ENCODE data around the gene NBPF11. TPM values are rescaled to one million over a fixed set of nuclear protein-coding genes. Genes with fewer than 3 reads are reported as not detected.
"Not testable (repeated sequence)": the region's sequence is repeated elsewhere in the genome, so short reads cannot be mapped to it uniquely, and the experiment has no call there.

The NBPF11 gene
- total and polyA plus RNA-seq, 11 donors = 1.9 to 5.8 (median 2.6) TPM

DNA sequence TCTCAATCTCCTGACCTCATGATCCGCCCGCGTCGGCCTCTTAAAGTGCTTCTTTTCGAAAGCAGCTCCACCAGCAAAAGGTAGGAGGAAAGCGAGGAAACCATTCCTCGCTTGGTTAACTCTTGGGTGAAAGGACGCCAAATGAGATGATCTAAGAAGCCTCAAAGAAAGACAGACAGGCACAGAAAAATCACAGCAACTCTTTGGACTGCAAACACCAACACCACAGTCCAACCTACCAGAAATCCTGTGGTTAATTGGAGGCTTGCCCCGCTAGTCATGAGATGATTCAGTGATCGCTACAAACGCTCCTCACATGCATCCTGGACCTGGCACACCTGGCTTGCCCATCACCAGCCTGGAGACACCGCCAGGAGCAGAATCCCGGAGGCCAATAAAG is 1.1 kb downstream of the NBPF11 start:
- H3K4me1 ChIP-seq; H3K9me3 ChIP-seq; DNase-seq; H3K27me3 ChIP-seq; intact Hi-C loops (cut with DNase I); ATAC-seq; H3K36me3 ChIP-seq: not testable (repeated sequence)
- Histone ChIP-seq H3K4me3 (peak overlapping the region in 11 of 12 donors; percentile 59 to 97 (median 80)), H3K27ac (peak overlapping the region in 2 of 12 donors; percentile 78 to 84)
- WGBS, 4 donors = 24 to 40% (median 33%) methylated on average over 9 to 13 of the region's 13 CpGs

DNA sequence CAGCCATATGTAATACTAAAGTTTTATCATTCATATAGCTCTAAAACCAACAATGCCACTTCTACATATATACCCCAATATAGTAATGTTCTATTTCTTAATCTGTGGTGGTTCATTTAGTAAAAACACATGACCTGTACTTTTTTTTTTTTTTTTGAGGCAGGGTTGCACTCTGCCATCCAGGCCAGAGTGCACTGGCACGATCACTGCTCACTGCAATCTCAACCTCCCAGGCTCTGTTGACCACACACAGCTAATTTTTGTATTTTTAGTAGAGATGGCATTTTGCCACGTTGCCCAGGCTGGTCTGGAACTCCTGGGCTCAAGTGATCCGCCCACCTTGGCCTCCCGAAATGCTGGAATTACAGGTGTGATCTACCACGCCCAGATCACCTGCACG is 2.1 kb downstream of the NBPF11 start:
- DNase-seq; H3K4me1 ChIP-seq; H3K27me3 ChIP-seq; ATAC-seq; H3K27ac ChIP-seq; H3K36me3 ChIP-seq; H3K9me3 ChIP-seq; H3K4me3 ChIP-seq; intact Hi-C loops (cut with DNase I): not testable (repeated sequence)
- 30 to 72% (median 64%) methylated on average over 1 to 3 of the region's 6 CpGs for WGBS, 4 donors

DNA sequence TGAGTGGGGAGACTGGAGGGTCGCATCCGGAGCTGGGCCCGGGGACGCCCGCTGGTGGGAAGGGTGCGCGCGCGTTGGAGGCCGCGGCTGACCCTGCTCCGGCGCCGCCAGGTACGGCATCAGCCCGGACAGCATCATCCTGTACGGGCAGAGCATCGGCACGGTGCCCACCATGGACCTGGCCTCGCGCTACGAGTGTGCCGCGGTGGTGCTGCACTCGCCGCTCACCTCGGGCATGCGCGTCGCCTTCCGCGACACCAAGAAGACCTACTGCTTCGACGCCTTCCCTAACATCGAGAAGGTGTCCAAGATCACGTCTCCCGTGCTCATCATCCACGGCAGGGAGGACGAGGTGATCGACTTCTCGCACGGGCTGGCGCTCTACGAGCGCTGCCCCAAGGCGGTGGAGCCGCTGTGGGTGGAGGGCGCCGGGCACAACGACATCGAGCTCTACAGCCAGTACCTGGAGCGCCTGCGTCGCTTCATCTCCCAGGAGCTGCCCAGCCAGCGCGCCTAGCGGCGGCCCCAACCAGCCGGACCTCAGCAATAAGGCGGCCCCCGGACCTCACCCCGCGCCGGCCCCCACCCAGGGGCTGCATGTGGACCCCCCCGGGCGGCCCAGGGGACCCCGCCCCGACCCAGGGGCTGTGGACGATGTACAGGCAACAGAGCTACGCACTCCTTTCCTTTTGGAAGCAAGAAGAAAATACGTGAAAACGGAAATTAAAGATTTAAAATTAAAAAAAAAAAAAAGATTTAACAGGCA is 2.8 kb downstream of the NBPF11 start:
- DNase-seq; H3K4me1 ChIP-seq; intact Hi-C loops (cut with DNase I); H3K9me3 ChIP-seq; H3K4me3 ChIP-seq; H3K27me3 ChIP-seq; ATAC-seq; H3K36me3 ChIP-seq; H3K27ac ChIP-seq: not testable (repeated sequence)
- 88 to 95% (median 88%) methylated on average over 41 to 65 of the region's 72 CpGs for WGBS, 4 donors

- H3K9me3 ChIP-seq; H3K27ac ChIP-seq; intact Hi-C loops (cut with DNase I); H3K4me3 ChIP-seq; H3K36me3 ChIP-seq; ATAC-seq; H3K27me3 ChIP-seq; H3K4me1 ChIP-seq: not testable (repeated sequence)
- 92 to 94% (median 93%) methylated on average over 7 to 22 of the region's 28 CpGs; no CpG with 5 or more reads in 1 of the 4 donors for WGBS, 4 donors
- DNase-seq = peak in 1 of 5 donors; percentile 57
Measured at GRCh38 chr1:148147052-148147838, 4.8 kb downstream of the NBPF11 start.

GRCh38 chr1:148146191-148146997 is 5.7 kb downstream of the NBPF11 start:
- H3K4me1 ChIP-seq; DNase-seq; ATAC-seq; intact Hi-C loops (cut with DNase I); H3K27me3 ChIP-seq; H3K27ac ChIP-seq; H3K36me3 ChIP-seq; H3K9me3 ChIP-seq; H3K4me3 ChIP-seq: not testable (repeated sequence)
- WGBS, 4 donors = 84 to 93% (median 91%) methylated on average over 11 to 60 of the region's 66 CpGs

- H3K27me3 ChIP-seq; intact Hi-C loops (cut with DNase I); H3K4me1 ChIP-seq; DNase-seq; ATAC-seq; H3K4me3 ChIP-seq; H3K27ac ChIP-seq; H3K9me3 ChIP-seq: not testable (repeated sequence)
- H3K36me3 ChIP-seq = peaks cover 0 to 13% (median 4%) of the 10 kb centered on the region in 9 donors
- 95 to 98% (median 97%) methylated on average over 3 to 6 of the region's 6 CpGs for WGBS, 4 donors
Measured at GRCh38 chr1:148143223-148143622, 8.9 kb downstream of the NBPF11 start.

- H3K4me3 ChIP-seq; H3K27ac ChIP-seq; ATAC-seq; intact Hi-C loops (cut with DNase I); H3K9me3 ChIP-seq; DNase-seq; H3K27me3 ChIP-seq; H3K4me1 ChIP-seq: not testable (repeated sequence)
- WGBS, 4 donors = 91 to 100% (median 98%) methylated on average over 1 of the region's 1 CpG
- peaks cover 0 to 13% (median 4%) of the 10 kb centered on the region in 9 donors for H3K36me3 ChIP-seq
Measured at GRCh38 chr1:148141936-148142335, 10.1 kb downstream of the NBPF11 start.

DNA sequence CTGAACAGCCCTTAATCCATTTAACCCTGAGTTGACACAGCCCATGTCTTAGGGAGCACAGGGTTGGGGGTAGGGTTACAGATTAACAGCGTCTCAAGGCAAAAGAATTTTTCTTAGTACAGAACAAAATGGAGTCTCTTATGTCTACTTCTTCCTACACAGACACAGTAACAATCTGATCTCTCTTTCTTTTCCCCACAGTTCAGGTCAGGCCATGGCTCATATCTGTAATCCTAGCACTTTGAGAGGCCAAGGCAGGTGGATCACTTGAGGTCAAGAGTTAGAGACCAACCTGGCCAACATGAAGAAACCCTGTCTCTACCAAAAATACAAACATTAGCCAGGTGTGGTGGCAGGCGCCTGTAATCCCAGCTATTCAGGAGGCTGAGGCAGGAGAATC is 13.5 kb downstream of the NBPF11 start:
- ATAC-seq; DNase-seq; H3K27ac ChIP-seq; H3K4me1 ChIP-seq; H3K9me3 ChIP-seq; intact Hi-C loops (cut with DNase I); H3K4me3 ChIP-seq; H3K27me3 ChIP-seq: not testable (repeated sequence)
- no CpG with 5 or more reads among the region's 2 CpGs for WGBS, 4 donors
- peaks cover 0 to 25% (median 5%) of the 10 kb centered on the region in 9 donors for H3K36me3 ChIP-seq

DNA sequence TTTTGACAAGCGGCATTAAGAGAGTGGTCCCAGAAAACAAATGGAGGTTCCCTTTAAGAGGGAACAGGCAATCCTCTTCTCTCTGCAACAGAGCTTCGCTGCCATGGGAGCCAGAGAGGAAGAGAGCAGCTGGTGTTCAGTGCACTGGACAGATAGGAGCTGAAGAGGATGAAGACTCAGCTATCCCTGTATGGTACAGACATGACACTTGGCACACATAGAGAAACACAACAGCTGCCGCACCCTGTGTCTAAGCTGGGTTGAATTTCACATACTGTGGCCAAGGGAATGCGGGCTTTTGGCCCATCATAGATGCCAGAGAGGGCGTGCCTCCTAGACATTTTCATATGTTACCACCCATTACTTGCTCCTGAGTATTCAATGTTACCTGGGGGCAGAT is 29.7 kb downstream of the NBPF11 start:
- H3K9me3 ChIP-seq; H3K4me3 ChIP-seq; H3K27ac ChIP-seq; H3K27me3 ChIP-seq; intact Hi-C loops (cut with DNase I); H3K4me1 ChIP-seq; ATAC-seq; DNase-seq: not testable (repeated sequence)
- H3K36me3 ChIP-seq = peaks cover 0 to 37% (median 6%) of the 10 kb centered on the region in 9 donors
- WGBS, 4 donors = 85 to 91% (median 89%) methylated on average over 4 to 5 of the region's 5 CpGs

All from heart left ventricle (tissue), 16 donors.